Stimulated activated CD8-positive, alpha-beta memory T cell treated with anti-CD3 and anti-CD28 coated beads, Interleukin-4, amount 100 ng/mL, for 24 hours (primary cell): ENCODE data around the gene ANKFN1.

Experiments used
- DNase-seq: peaks from one replicate; pipeline ENCODE4 v3.0.0-alpha.2; 2020; ENCODE audit warnings: low read depth

ANKFN1 gene

GRCh38 chr17:56445692-56446411 lies 292.6 kb downstream of the ANKFN1 start:
- no peak for DNase-seq

GRCh38 chr17:56447171-56447570 lies 293.9 kb downstream of the ANKFN1 start:
- DNase-seq, result no peak

GRCh38 chr17:56448371-56448770 lies 295.1 kb downstream of the ANKFN1 start:
- DNase-seq, result no peak

- no peak for DNase-seq
Measured at GRCh38 chr17:56449176-56449575, 295.9 kb downstream of the ANKFN1 start.

GRCh38 chr17:56451629-56452028 lies 298.4 kb downstream of the ANKFN1 start:
- no peak for DNase-seq

- no peak for DNase-seq
Measured at GRCh38 chr17:56452461-56452860, 299.2 kb downstream of the ANKFN1 start.

- no peak for DNase-seq
Measured at GRCh38 chr17:56457501-56457900, 304.2 kb downstream of the ANKFN1 start.

GRCh38 chr17:56465886-56466285 lies 312.6 kb downstream of the ANKFN1 start:
- no peak for DNase-seq

- no peak for DNase-seq
Measured at GRCh38 chr17:56468840-56469239, 315.6 kb downstream of the ANKFN1 start.

- DNase-seq, result no peak
Measured at GRCh38 chr17:56471696-56472095, 318.4 kb downstream of the ANKFN1 start.

GRCh38 chr17:56475116-56475515 lies 321.8 kb downstream of the ANKFN1 start:
- no peak for DNase-seq

- DNase-seq, result no peak
Measured at GRCh38 chr17:56478836-56479447, 325.7 kb downstream of the ANKFN1 start.

- no peak for DNase-seq
Measured at GRCh38 chr17:56480501-56480900, 327.2 kb downstream of the ANKFN1 start.

- no peak for DNase-seq
Measured at GRCh38 chr17:56481659-56482058, 328.4 kb downstream of the ANKFN1 start.

GRCh38 chr17:56482229-56482628 lies 329.0 kb downstream of the ANKFN1 start:
- no peak for DNase-seq

GRCh38 chr17:56486732-56487131 lies 333.5 kb downstream of the ANKFN1 start:
- no peak for DNase-seq

- DNase-seq, result no peak
Measured at GRCh38 chr17:56488800-56489199, 335.5 kb downstream of the ANKFN1 start.

GRCh38 chr17:56489980-56490379 lies 336.7 kb downstream of the ANKFN1 start:
- no peak for DNase-seq

GRCh38 chr17:56495556-56495955 lies 342.3 kb downstream of the ANKFN1 start:
- no peak for DNase-seq

- DNase-seq, result no peak
Measured at GRCh38 chr17:56497132-56497531, 343.9 kb downstream of the ANKFN1 start.

- DNase-seq, result no peak
Measured at GRCh38 chr17:56499799-56500388, 346.6 kb downstream of the ANKFN1 start.

GRCh38 chr17:56502120-56502654 lies 348.9 kb downstream of the ANKFN1 start:
- no peak for DNase-seq

GRCh38 chr17:56505154-56505756 lies 352.0 kb downstream of the ANKFN1 start:
- DNase-seq, result no peak
